Smooth muscle cell (in vitro differentiated cells): ENCODE results near the gene OCIAD2. TPM values are rescaled to one million over a fixed set of nuclear protein-coding genes. Genes with fewer than 3 reads are reported as not detected.

Experiments used
- DNase-seq: peaks from one replicate; lab custom pipeline; 2025; ENCODE audit not compliant: unreplicated experiment; lab: John Stamatoyannopoulos, UW
- H2AFZ ChIP-seq: fragments of 200-600 bp; sonication (generic); 2 replicates; pipeline ENCODE4 v1.6.0; 2016; ENCODE audit warnings: antibody characterized with exemption, low read depth, mild to moderate bottlenecking
- H3F3A ChIP-seq: fragments of 200-600 bp; sonication (generic); 2 replicates; pipeline ENCODE4 v1.6.0; 2017; ENCODE audit warnings: antibody characterized with exemption, low read depth
- H3K27ac ChIP-seq: fragments of 200-600 bp; sonication (generic); 2 replicates; pipeline ENCODE4 v1.5.1; 2016; ENCODE audit warnings: low read depth, mild to moderate bottlenecking
- H3K27me3 ChIP-seq: fragments of 200-600 bp; sonication (generic); 2 replicates; pipeline ENCODE4 v1.6.1; 2016; ENCODE audit warnings: low read depth, mild to moderate bottlenecking
- H3K36me3 ChIP-seq: fragments of 200-600 bp; sonication (generic); 2 replicates; pipeline ENCODE4 v1.5.1; 2016; ENCODE audit warnings: low read depth
- H3K4me1 ChIP-seq: fragments of 200-600 bp; sonication (generic); 2 replicates; pipeline ENCODE4 v1.5.1; 2016; ENCODE audit warnings: low read depth
- H3K4me2 ChIP-seq: fragments of 200-600 bp; sonication (generic); 2 replicates; pipeline ENCODE4 v1.6.0; 2016; ENCODE audit warnings: mild to moderate bottlenecking
- H3K4me3 ChIP-seq: fragments of 200-600 bp; sonication (generic); 2 replicates; pipeline ENCODE4 v1.5.1; 2016; ENCODE audit warnings: mild to moderate bottlenecking
- H3K79me2 ChIP-seq: fragments of 200-600 bp; sonication (generic); 2 replicates; pipeline ENCODE4 v1.6.0; 2016; ENCODE audit warnings: low read depth, mild to moderate bottlenecking
- H3K9ac ChIP-seq: fragments of 200-600 bp; sonication (generic); 2 replicates; pipeline ENCODE4 v1.6.0; 2016; ENCODE audit warnings: low read depth
- H3K9me3 ChIP-seq: fragments of 200-600 bp; sonication (generic); replicated peaks from 2 replicates; pipeline ENCODE4 v1.5.1; 2016; ENCODE audit warnings: low read depth
- H4K20me1 ChIP-seq: fragments of 200-600 bp; sonication (generic); 2 replicates; pipeline ENCODE4 v1.6.0; 2016; ENCODE audit warnings: low read depth
- WGBS: methylation state at CpG from one replicate; pipeline ENCODE4 v1.1.7; 2016; ENCODE audit warnings: low lambda C conversion rate; 5-methylcytosine and 5-hydroxymethylcytosine counted together
- polyA plus RNA-seq: library from polyadenylated mRNA; unstranded; fragments of >200 nt; fragmentation: Nextera tagmentation; extraction: Ambion mirVana; gene quantifications from 2 replicates; pipeline ENCODE4 v1.2.1, GENCODE V29; 2016
- total RNA-seq: library from RNA; depleted of rRNA; stranded (reverse); fragments of >200 nt; gene quantifications from 2 replicates; pipeline ENCODE4 v1.2.3, GENCODE V29; 2014
- TF ChIP-seq, protein P1 (sequence below): fragments of 200-600 bp; sonication (generic); IDR thresholded peaks from 2 replicates; pipeline ENCODE4 v1.5.1; 2017; ENCODE audit warnings: borderline replicate concordance, mild to moderate bottlenecking, antibody characterized with exemption; ENCODE audit not compliant: insufficient read depth, poor library complexity, severe bottlenecking

Gene OCIAD2
- total and polyA plus RNA-seq, 2 experiments from 2014 or later, result 30.4 to 45.1 TPM

DNA sequence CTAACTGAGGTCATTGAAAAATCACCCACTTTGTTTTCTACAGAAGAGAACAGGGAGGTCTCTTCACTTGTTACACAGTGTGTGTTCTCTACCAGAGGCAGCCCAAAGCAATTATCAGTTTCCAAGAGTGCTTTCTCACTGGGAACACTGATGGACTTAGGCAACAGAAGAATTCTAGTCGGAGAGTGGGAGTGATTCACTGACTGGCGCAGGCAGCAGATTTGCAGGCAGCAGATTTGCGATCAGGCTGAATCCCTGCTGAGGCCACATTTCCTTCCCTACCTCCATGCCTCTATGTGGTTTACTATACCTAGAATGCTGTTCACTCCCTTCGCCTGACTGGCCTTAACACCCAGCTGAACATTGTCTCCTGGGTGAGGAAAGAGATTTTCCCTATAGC lies 6.6 kb downstream of the OCIAD2 start:
- Histone ChIP-seq H3K4me3 (no peak overlapping the region), H3K79me2 (no peaks in the 10 kb centered on the region), H3K9me3 (no peaks in the 10 kb centered on the region), H3K27ac (peak overlapping the region; percentile 23), H3K4me2 (peak overlapping the region; percentile 58), H3K27me3 (no peaks in the 10 kb centered on the region), H3F3A (peaks cover 3% of the 10 kb centered on the region), H3K9ac (peak overlapping the region; percentile 13), H3K36me3 (no peaks in the 10 kb centered on the region), H3K4me1 (no peaks in the 10 kb centered on the region), H2AFZ (peak overlapping the region; percentile 3), H4K20me1 (no peaks in the 10 kb centered on the region)
- DNase-seq, result no peak
- TF ChIP-seq, protein P1, sequence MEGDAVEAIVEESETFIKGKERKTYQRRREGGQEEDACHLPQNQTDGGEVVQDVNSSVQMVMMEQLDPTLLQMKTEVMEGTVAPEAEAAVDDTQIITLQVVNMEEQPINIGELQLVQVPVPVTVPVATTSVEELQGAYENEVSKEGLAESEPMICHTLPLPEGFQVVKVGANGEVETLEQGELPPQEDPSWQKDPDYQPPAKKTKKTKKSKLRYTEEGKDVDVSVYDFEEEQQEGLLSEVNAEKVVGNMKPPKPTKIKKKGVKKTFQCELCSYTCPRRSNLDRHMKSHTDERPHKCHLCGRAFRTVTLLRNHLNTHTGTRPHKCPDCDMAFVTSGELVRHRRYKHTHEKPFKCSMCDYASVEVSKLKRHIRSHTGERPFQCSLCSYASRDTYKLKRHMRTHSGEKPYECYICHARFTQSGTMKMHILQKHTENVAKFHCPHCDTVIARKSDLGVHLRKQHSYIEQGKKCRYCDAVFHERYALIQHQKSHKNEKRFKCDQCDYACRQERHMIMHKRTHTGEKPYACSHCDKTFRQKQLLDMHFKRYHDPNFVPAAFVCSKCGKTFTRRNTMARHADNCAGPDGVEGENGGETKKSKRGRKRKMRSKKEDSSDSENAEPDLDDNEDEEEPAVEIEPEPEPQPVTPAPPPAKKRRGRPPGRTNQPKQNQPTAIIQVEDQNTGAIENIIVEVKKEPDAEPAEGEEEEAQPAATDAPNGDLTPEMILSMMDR, result no peak
- 34% methylated on average over 4 of the region's 4 CpGs for WGBS

DNA sequence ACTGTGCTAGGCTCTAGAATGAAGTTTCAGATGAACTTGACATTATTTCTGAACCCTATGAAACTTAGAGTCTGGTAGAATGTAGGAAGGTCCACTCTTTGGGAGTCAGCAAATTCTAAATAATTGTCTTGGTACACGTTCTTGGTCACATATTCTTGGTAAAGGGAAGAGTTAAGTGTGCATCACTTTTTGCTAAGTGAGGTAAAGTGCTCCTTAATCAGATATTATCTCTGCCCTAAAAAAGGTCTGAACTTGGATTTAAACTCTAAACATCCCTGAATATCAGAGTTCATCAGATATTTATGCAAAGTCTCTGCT lies 7.2 kb downstream of the OCIAD2 start:
- 87% methylated on average over 1 of the region's 1 CpG for WGBS
- H3K36me3 ChIP-seq, result no peaks in the 10 kb centered on the region

DNA sequence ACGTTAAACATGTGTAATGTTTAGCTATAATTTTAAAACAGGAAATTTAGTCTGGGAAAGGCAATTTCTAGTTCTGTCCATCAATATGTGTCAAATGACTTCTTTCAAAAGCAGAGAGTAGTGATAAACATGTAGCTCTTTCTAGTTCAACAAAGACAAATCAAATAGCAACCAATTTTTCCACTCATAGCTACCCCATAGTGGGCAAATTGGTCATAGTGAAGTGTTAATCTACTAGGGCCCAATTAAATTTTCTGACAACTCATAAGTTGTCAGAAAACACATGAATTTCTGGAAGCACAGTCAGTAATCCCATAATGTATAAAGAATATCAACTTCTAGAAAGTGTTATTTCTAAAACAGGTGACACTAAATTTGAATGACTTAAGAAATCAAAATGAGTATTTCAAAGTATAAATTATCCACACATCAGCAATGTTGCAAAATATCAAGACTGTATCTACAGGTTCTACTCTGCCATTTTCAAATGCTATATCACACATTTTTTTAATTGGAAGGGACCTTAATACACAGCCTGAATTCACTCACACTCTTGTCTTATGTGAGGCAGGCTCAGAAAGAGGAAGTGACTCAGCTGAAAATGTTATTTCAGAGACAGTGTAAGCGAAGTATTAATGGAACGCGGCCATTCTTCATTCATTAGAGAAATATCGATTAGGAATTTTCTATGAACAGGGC lies 7.7 kb downstream of the OCIAD2 start:
- Histone ChIP-seq H3K4me1 (no peaks in the 10 kb centered on the region), H3K27ac (peak overlapping the region; percentile 23), H3K9me3 (no peaks in the 10 kb centered on the region), H3K4me2 (peak overlapping the region; percentile 58), H2AFZ (peak overlapping the region; percentile 3), H3K4me3 (no peak overlapping the region), H3K79me2 (no peaks in the 10 kb centered on the region), H3K36me3 (no peaks in the 10 kb centered on the region), H3K9ac (no peak overlapping the region), H4K20me1 (no peaks in the 10 kb centered on the region), H3F3A (peaks cover 3% of the 10 kb centered on the region), H3K27me3 (no peaks in the 10 kb centered on the region)
- TF ChIP-seq, protein P1, result no peak
- WGBS, result 75% methylated on average over 5 of the region's 5 CpGs
- no peak for DNase-seq

More for the DNA sequence above, 7.2 kb downstream of the OCIAD2 start:
- peak overlapping the region; percentile 3 for H2AFZ ChIP-seq
- H3K4me3 ChIP-seq, result no peak overlapping the region
- H3K79me2 ChIP-seq, result no peaks in the 10 kb centered on the region
- H3K27me3 ChIP-seq, result no peaks in the 10 kb centered on the region
- DNase-seq, result no peak
- peaks cover 3% of the 10 kb centered on the region for H3F3A ChIP-seq
- no peaks in the 10 kb centered on the region for H3K9me3 ChIP-seq
- peak overlapping the region; percentile 13 for H3K9ac ChIP-seq
- no peaks in the 10 kb centered on the region for H4K20me1 ChIP-seq
- no peaks in the 10 kb centered on the region for H3K4me1 ChIP-seq
- TF ChIP-seq, protein P1, result no peak
- peak overlapping the region; percentile 23 for H3K27ac ChIP-seq
- H3K4me2 ChIP-seq, result peak overlapping the region; percentile 58

DNA sequence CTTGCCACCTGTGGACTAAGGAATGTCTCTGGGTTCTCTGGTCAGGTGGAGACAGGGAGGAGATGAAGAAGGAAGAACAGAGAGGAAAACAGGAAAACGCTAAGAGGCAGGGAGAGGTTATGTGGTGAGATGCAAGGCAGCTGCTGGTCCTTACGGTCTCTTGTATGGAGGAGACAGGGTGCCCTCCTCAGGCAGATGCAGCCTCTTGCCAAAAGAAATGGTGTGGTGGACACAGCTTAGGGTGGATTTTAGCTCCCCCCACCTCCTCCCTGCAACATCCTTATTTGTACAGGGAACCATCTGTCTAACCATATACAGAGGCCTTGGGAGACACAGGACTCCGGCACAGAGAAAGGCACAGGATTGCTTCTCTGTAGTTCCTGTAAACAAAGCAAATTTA lies 9.7 kb downstream of the OCIAD2 start:
- Histone ChIP-seq H3K9me3 (no peaks in the 10 kb centered on the region), H3K27me3 (no peaks in the 10 kb centered on the region), H3K36me3 (no peaks in the 10 kb centered on the region), H3K27ac (no peak overlapping the region), H3K4me2 (no peak overlapping the region), H3F3A (peaks cover 3% of the 10 kb centered on the region), H3K79me2 (no peaks in the 10 kb centered on the region), H4K20me1 (no peaks in the 10 kb centered on the region), H3K4me3 (no peak overlapping the region), H2AFZ (no peak overlapping the region), H3K4me1 (no peaks in the 10 kb centered on the region), H3K9ac (no peak overlapping the region)
- TF ChIP-seq, protein P1, result no peak
- no peak for DNase-seq
- 95% methylated on average over 3 of the region's 3 CpGs for WGBS
